Activated gamma-delta T cell treated with Interleukin-2 at 50 U/mL for 16 hours (primary cell): ENCODE measurements around the gene VPS39.

ENCODE experiments used
- DNase-seq: peaks from one replicate; pipeline ENCODE4 v3.0.0-alpha.2; 2020

Gene VPS39

DNA sequence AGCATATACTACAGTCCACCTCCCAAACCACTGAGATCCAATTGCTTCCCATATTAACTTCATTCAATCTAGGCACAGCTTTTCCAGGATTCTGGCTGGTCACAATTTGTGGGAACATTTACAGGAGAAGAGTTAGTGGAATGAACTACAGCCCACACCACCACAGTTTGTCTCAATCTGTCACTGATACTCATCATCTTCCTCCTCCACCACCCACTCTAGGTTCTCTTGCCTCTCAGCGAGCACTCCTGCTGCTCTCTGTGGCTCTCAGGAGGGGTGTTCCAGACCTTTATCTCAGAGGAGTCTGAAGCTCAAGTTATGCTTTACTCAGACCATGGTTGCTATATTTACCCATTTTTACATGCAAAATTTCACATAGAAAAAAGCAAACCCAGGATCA lies 87.8 kb downstream of the VPS39 start:
- DNase-seq = no peak

DNA sequence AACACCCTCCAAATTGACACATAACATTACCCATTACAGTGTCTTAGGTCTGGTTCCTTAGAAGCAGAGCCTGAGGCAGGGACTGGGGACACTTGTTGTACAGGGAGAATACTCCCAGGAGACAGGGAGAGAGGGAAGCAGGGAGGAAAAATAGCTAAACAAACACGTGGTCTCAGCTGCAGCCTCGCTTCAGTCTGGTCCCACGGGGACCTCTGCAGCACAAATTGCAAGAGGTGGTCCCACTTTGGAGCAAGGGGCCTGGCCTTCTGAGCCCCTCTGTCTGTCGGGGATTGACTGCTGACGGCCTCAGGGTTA lies 88.7 kb downstream of the VPS39 start:
- DNase-seq = no peak

DNA sequence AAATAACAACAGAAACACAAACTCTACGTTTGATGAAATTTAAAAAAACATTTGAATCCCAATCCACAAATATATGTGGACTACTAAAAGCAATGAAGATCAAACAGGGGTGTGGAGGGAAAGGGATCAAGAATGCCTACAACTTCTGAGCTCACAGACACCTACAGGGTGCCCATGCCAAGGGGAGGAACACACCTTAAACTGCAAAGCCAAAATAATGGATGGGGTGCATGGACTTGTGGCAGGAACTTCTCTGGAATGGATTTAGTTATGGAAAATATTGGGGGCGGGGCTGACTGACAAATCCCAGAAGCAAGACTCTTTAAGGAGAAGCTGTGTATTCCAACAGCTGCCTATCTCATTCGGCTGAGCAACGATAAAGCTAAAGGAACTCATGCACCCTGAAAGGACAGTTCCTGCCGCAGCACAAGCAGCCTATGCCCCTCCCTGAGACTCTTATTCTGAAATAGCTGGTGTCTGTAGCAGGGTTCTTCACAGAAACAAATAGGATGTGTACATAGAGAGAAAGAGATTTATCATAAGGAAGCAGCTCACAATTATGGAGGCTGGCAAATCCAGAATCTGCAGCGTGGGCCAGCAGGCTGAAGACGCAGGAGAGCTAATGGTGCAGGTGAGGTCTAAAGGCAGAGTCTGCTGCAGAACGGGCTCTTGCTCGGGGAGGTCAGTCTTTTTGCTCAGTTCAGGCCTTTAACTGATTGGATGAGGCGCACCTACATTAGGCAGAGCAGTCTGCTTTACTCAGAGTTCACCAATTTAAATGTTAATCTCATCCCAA lies 89.3 kb downstream of the VPS39 start:
- DNase-seq = no peak

DNA sequence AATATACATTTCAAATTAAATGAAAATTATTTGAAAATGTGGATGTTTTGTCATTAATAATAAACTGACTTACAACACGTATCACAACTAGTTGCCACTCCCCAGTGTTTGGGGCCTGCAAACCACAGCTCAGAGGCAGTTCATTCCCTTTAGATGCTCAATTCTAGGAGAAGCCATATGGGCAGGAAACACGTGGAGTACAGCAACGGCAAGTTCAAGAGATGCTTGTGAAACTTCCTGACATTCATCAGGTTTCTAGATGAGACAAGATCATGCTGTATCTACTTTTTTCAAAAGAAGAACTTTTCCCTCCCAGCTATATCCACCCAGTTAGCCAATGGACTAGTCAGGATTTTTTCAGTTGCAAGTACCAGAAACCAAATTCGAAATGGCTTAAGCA lies 96.2 kb downstream of the VPS39 start:
- no peak for DNase-seq

DNA sequence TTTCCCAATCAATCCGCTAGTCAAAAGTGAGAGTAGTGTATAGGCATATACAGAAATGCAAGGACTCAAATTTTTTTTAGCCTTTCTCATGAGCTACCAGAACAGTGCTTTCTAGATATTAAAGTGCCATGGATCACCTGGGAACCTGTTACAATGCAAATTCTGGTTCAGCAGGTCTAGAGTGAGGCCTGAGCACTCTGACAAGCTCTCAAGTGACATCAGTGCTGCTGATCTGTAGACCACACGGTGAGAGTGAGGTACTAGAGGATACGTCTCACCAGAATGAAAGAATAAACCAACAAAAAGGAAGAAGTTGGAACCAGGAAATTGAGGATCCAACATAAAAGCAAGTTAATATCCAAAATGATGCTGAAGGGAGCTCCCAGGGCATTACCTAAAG lies 97.7 kb downstream of the VPS39 start:
- no peak for DNase-seq

DNA sequence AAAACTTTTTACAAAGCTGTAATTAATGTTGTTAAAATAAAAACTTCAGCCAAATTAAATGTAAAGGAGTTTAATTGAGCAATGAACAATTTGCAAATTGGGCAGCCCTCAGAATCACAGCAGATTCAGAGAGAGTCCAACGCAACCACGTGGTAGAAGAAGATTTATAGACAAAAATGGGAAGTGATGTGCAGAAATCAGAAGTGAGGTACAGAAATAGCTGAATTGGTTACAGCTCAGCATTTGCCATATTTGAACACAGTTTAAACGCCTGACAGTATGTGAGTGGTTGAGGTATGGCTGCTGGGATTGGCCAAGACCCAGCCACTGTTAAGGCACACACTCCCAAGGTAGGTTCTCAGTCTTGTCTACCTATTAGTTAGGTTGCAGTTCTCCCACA lies 99.3 kb downstream of the VPS39 start:
- DNase-seq = no peak
